Measurements from ENCODE around the gene TP73.

The TP73 gene

GRCh38 chr1:3656450-3657095 is 4.3 kb downstream of the TP73 start:
- no peak for DNase-seq

- DNase-seq: no peak
These were observed 4.8 kb downstream of the TP73 start for GRCh38 chr1:3657096-3657475.

- no peak for DNase-seq
These were observed 5.4 kb downstream of the TP73 start for GRCh38 chr1:3657578-3658230.

- DNase-seq: no peak
These were observed 5.9 kb downstream of the TP73 start for GRCh38 chr1:3658231-3658615.

- no peak for DNase-seq
These were observed 6.8 kb downstream of the TP73 start for GRCh38 chr1:3659093-3659492.

- no peak for DNase-seq
These were observed 8.4 kb downstream of the TP73 start for GRCh38 chr1:3660704-3661103.

GRCh38 chr1:3661631-3662030 is 9.3 kb downstream of the TP73 start:
- DNase-seq: no peak

- DNase-seq: no peak
These were observed 9.9 kb downstream of the TP73 start for GRCh38 chr1:3662080-3662671.

GRCh38 chr1:3663999-3664699 is 11.8 kb downstream of the TP73 start:
- no peak for DNase-seq

GRCh38 chr1:3664700-3665375 is 12.5 kb downstream of the TP73 start:
- DNase-seq: no peak

GRCh38 chr1:3668148-3668547 is 15.8 kb downstream of the TP73 start:
- DNase-seq: no peak

GRCh38 chr1:3668585-3669300 is 16.4 kb downstream of the TP73 start:
- DNase-seq: no peak

GRCh38 chr1:3669421-3669821 is 17.1 kb downstream of the TP73 start:
- no peak for DNase-seq

- DNase-seq: no peak
These were observed 17.7 kb downstream of the TP73 start for GRCh38 chr1:3669971-3670431.

- DNase-seq: no peak
These were observed 18.5 kb downstream of the TP73 start for GRCh38 chr1:3670823-3671265.

GRCh38 chr1:3671371-3672180 is 19.3 kb downstream of the TP73 start:
- no peak for DNase-seq

GRCh38 chr1:3672231-3672970 is 20.1 kb downstream of the TP73 start:
- DNase-seq: no peak

- no peak for DNase-seq
These were observed 20.6 kb downstream of the TP73 start for GRCh38 chr1:3672971-3673361.

GRCh38 chr1:3673381-3674099 is 21.2 kb downstream of the TP73 start:
- no peak for DNase-seq

Measured in activated CD4-positive, CD25-positive, alpha-beta regulatory T cell (primary cell).